T-helper 17 cell (primary cell): ENCODE measurements around the gene ARID5B. TPM values are rescaled to one million over a fixed set of nuclear protein-coding genes. Genes with fewer than 3 reads are reported as not detected.
"Not testable (repeated sequence)": the region's sequence is repeated elsewhere in the genome, so short reads cannot be mapped to it uniquely, and the experiment has no call there.

Experiments used
- ATAC-seq: fragments of 150-1000 bp; cut with Tn5 transposase; 2 replicates; pipeline ENCODE4 v1.10.0; 2021; ENCODE audit warnings: mild to moderate bottlenecking, moderate library complexity
- DNase-seq, 3 donors: peaks; one replicate each; pipeline versions ENCODE4 v3.0.0 to v3.0.0-alpha.2; 2020 to 2021
- H3K9me3 ChIP-seq: one replicate; pipeline ENCODE4 v1.7.0; 2013; ENCODE audit warnings: low read length, mild to moderate bottlenecking; ENCODE audit not compliant: control insufficient read depth, poor library complexity, severe bottlenecking
- H3K27ac Mint-ChIP-seq: one replicate; pipeline ENCODE4 v1.8.0; 2022; ENCODE audit warnings: mild to moderate bottlenecking, moderate library complexity, mixed read lengths
- H3K27me3 Mint-ChIP-seq: one replicate; pipeline ENCODE4 v1.8.0; 2022; ENCODE audit warnings: mixed read lengths
- H3K36me3 Mint-ChIP-seq: one replicate; pipeline ENCODE4 v1.8.0; 2022; ENCODE audit warnings: low read depth, mixed read lengths
- H3K4me1 Mint-ChIP-seq: one replicate; pipeline ENCODE4 v1.8.0; 2022; ENCODE audit warnings: mild to moderate bottlenecking, mixed read lengths
- H3K4me3 Mint-ChIP-seq: one replicate; pipeline ENCODE4 v1.8.0; 2022; ENCODE audit warnings: mild to moderate bottlenecking, moderate library complexity, mixed read lengths
- total RNA-seq, 4 donors: library from RNA in 2 of 4; stranded (reverse) in 2 of 4; gene quantifications; one replicate each; pipeline ENCODE4 v1.2.3 and lab custom pipeline; 2022 to 2026

Gene ARID5B, protein sequence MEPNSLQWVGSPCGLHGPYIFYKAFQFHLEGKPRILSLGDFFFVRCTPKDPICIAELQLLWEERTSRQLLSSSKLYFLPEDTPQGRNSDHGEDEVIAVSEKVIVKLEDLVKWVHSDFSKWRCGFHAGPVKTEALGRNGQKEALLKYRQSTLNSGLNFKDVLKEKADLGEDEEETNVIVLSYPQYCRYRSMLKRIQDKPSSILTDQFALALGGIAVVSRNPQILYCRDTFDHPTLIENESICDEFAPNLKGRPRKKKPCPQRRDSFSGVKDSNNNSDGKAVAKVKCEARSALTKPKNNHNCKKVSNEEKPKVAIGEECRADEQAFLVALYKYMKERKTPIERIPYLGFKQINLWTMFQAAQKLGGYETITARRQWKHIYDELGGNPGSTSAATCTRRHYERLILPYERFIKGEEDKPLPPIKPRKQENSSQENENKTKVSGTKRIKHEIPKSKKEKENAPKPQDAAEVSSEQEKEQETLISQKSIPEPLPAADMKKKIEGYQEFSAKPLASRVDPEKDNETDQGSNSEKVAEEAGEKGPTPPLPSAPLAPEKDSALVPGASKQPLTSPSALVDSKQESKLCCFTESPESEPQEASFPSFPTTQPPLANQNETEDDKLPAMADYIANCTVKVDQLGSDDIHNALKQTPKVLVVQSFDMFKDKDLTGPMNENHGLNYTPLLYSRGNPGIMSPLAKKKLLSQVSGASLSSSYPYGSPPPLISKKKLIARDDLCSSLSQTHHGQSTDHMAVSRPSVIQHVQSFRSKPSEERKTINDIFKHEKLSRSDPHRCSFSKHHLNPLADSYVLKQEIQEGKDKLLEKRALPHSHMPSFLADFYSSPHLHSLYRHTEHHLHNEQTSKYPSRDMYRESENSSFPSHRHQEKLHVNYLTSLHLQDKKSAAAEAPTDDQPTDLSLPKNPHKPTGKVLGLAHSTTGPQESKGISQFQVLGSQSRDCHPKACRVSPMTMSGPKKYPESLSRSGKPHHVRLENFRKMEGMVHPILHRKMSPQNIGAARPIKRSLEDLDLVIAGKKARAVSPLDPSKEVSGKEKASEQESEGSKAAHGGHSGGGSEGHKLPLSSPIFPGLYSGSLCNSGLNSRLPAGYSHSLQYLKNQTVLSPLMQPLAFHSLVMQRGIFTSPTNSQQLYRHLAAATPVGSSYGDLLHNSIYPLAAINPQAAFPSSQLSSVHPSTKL
- total RNA-seq (10 to 100 TPM; 58.2 to 67.6 TPM), total RNA-seq (lab: John Stamatoyannopoulos, UW) (156 to 173 reads per million in 2 donors)

DNA sequence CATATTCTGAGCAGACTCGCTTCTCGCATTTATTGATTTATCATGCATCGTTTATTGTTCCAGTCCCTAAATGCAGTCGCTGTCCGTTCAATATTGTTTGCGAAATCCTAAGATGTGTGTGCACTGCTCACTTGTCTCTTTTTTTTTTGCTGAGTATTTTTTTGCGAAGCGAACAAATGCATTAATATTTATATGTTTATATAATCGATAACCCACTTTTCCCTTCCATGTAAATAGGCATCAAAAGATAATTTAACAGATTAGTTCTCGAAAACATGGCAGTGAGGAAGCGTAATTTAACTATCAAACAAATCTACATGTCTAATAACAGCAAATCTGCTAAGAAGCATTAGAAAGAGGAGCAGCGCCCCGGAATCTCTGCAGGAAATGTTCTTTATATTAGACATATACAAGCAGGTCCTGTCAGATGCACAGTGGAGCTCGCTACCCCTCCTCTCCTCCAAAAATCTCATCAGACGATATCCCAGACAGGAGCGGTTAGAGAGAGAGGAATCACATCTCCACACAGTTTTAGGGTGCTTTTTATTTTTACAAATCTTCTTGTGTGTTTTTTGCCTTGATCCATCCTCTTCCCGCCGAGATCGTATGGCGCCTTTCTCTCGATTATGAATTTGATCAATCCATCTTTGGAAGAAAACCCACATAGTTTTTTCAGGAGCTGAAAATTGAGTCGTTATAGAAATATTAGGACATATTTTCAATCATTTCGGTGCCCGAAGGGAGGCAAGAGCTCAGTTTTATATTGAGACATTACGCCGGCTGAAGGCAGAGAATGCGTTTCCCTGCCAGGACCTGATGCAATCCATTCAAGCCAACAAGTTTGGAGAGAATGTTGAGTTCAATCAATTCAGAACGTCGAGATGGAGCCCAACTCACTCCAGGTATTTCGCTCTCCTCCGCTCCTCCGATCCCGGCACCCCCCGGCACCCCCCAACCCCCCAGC is at the start of gene ARID5B:
Gene ARID5B (plus strand): TSS at position 871 of the 964 bp plus-strand sequence. CDS start 11 bp downstream, at position 882.
- DNase-seq (peak; percentile 17 to 27 (median 20)), ATAC-seq (no peak)
- Mint-ChIP-seq H3K4me1 (peaks cover 41% of the 10 kb centered on the region), H3K27me3 (no peaks in the 10 kb centered on the region), H3K27ac (peak within 1 kb of the TSS; percentile 93), H3K4me3 (peak within 1 kb of the TSS; percentile 93), H3K36me3 (peaks cover 4% of the 10 kb centered on the region)
- H3K9me3 ChIP-seq = no peaks in the 10 kb centered on the region

DNA sequence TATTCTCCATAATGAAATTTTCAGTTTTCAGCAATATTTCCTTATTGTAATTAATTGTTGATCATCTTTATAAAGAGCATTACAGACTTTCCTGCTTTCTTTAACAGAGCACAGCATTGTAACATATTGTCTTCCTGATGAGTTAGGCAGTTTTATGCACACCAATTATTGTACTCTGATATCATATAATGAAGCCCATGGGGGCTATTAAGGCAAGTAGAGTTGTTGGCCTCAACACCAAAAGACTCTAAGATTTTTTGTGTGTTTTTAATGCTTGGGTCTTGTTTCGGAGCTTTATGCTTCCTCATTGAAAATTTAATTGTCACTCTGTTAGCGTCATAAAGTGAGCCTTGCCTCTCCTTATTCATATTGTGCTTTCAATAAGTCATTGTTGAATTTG is 49.2 kb upstream of the ARID5B start:
- Mint-ChIP-seq H3K36me3 (no peaks in the 10 kb centered on the region), H3K27ac (no peak overlapping the region), H3K4me1 (no peaks in the 10 kb centered on the region), H3K27me3 (peaks cover 14% of the 10 kb centered on the region), H3K4me3 (no peak overlapping the region)
- no peak for ATAC-seq
- no peaks in the 10 kb centered on the region for H3K9me3 ChIP-seq
- no peak for DNase-seq

DNA sequence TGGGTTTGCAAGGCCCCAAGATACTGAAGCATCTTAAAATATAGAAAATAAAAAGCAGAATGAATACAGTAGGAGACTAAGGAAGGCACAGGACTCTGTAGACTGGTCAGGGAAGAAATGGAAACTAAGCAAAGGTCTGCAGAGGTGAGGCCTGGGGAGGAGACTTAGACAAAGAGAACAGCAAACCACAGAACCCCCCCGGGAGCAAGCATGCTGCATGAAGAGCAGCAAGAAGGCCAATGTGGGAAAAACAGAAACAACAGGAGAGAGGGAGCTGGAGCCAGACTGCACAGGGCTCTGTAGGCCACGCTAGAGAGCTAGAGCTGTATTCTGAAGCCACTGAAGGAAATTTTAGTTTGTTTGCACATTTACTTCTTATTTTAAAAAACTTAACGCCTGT is 45.7 kb upstream of the ARID5B start:
- Mint-ChIP-seq H3K27ac (no peak overlapping the region), H3K4me3 (no peak overlapping the region), H3K27me3 (peaks cover 14% of the 10 kb centered on the region), H3K4me1 (no peaks in the 10 kb centered on the region), H3K36me3 (peaks cover 2% of the 10 kb centered on the region)
- DNase-seq = no peak
- ATAC-seq = no peak
- no peaks in the 10 kb centered on the region for H3K9me3 ChIP-seq

DNA sequence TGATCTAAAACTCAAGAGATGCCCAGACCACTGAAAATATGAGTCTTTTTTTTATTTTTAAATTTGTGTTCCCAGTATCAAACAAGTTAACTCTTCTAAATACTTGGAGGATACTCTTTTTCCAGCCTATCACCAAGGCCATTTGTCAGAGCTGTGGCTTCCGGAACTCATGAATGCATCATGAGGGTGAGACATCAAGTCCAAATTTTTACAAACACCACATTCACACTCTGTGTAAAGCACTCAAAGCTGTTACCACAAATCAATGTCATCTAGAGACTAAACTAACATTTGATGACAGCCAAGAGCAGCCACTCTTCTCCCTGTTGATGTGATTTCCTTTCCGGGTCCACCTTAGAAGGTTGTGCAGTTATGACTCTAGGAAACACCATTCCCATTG is 43.8 kb upstream of the ARID5B start:
- no peak overlapping the region for H3K27ac Mint-ChIP-seq
- ATAC-seq (no peak), DNase-seq (no peak)
- H3K4me1 Mint-ChIP-seq = no peaks in the 10 kb centered on the region
- no peak overlapping the region for H3K4me3 Mint-ChIP-seq
- H3K27me3 Mint-ChIP-seq = peaks cover 8% of the 10 kb centered on the region
- H3K9me3 ChIP-seq = no peaks in the 10 kb centered on the region
- peaks cover 2% of the 10 kb centered on the region for H3K36me3 Mint-ChIP-seq

DNA sequence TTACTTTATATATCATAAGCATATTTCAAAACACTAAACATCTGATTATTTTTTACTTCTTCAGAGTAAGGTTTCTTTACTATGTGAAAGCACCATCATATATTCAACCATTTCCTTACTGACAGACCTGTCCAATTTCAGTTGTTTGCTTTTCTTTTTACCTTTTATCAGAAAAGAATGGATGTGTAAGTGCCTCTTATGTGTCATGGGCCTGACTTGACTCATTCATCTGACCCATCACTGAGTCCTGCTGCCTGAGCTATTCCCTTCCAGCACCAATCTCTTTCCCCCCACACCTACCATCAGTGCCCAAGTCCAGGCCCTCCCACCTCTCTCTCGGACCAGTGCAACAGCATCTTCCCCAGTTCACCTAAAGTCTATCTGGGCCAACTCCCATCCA is 41.7 kb upstream of the ARID5B start:
- ATAC-seq (no peak), DNase-seq (no peak)
- no peak overlapping the region for H3K4me3 Mint-ChIP-seq
- H3K36me3 Mint-ChIP-seq = peaks cover 2% of the 10 kb centered on the region
- H3K27ac Mint-ChIP-seq = no peak overlapping the region
- H3K4me1 Mint-ChIP-seq = no peaks in the 10 kb centered on the region
- H3K9me3 ChIP-seq = no peaks in the 10 kb centered on the region
- H3K27me3 Mint-ChIP-seq = no peaks in the 10 kb centered on the region

DNA sequence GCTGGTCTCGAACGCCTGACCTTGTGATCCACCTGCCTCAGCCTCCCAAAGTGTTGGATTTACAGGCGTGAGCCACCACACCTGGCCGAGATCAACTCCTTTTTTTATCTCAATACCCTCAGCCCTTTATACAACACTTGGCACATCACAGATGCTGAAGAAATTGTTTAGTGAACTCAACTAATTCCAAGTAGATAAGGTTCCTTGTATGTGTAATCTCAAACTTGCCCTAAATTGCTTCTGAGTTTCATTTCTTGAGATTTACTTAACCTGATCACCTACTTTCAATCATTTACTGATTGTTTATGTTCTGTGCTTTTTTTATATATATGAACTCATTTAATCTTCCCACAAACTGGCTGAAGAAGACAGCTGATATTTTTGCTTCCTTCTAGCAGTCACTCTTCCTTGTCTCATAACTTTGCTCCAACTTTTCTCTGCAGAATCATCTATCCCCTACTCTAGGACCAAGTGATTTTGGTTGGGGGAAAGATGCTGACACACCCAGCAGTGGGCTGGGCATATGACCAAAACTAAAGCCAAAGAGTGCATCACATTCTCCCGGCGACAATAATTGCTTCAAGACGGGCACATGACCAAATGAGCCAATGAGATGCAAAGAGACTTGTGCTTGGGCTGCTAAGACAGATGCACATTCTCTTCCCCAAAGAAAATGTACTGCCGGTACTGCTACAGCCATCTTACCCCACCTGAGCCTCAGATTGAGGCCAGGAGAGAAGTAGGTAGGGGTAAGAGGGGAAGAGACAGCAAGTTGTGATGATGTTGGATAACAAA is 40.3 kb upstream of the ARID5B start:
- Mint-ChIP-seq H3K27me3 (peaks cover 5% of the 10 kb centered on the region), H3K4me1 (no peaks in the 10 kb centered on the region), H3K36me3 (peaks cover 2% of the 10 kb centered on the region), H3K27ac (no peak overlapping the region), H3K4me3 (no peak overlapping the region)
- DNase-seq (no peak), ATAC-seq (no peak)
- no peaks in the 10 kb centered on the region for H3K9me3 ChIP-seq

DNA sequence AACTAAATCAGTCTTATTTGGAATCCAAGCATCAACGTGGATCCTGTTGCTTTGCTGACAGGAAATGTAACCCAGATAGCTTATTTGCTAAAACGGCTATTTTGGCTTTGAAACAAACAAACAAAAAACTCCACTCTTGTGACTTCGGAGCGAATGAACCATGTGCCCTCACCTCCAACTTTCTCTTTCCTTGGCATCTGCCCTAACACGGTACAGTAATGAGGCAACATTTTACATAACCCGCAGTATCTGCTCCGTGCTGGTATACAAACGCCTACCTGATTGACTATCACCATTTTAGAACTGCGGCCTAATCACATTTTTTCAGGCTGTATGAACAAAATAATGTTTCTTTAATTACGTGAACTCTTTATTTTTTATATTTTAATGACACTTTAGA is 37.5 kb upstream of the ARID5B start:
- H3K9me3 ChIP-seq = no peaks in the 10 kb centered on the region
- DNase-seq (no peak), ATAC-seq (no peak)
- Mint-ChIP-seq H3K4me3 (no peak overlapping the region), H3K27me3 (peaks cover 5% of the 10 kb centered on the region), H3K27ac (peak overlapping the region; percentile 60), H3K36me3 (peaks cover 2% of the 10 kb centered on the region), H3K4me1 (no peaks in the 10 kb centered on the region)

DNA sequence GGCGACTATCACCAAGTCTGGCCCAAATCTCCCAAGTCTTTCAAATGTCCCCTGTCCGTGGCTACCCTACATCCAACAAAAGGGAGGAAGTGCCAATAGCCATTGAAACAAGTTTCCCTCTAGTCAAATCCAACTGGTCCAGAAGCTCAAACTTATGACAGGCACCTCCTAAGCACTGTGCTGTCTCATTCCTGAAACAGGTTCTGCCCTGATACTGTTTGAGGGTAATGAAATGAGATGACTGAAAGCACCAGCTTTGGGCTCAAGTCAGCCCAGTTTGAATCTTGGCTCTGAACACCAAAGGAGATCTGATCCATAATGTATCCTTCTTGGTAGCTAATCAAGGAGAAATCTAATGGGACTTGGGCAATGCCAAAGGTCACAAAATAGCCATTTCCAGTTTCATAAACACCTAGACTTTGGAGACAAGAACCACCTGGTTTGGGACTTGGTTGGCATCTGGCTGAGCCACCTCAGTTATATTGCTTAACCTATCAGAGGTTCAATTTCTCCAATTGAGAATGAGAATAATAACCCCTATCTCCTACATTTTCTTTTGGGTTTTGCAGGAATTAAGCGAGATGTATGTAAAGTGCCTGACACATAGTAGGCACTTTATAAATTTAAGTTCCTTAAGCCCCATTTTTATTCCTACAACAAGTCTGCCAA is 34.7 kb upstream of the ARID5B start:
- no peak overlapping the region for H3K27ac Mint-ChIP-seq
- no peak for ATAC-seq

DNA sequence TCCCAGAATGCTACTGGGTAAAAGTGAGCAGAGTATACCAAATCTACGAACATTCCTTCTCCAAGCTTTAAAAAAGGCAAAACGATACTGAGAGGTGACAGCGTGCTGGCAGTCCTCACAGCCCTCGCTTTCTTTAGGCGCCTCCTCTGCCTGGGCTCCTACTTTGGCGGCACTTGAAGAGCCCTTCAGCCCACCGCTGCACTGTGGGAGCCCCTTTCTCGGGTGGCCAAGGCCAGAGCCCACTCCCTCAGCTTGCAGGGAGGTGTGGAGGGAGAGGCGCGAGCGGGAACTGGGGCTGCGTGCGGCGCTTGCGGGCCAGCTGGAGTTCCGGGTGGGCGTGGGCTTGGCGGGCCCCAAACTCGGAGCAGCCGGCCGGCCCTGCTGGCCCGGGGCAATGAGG is 34.1 kb upstream of the ARID5B start:
- not testable (repeated sequence) for H3K27ac Mint-ChIP-seq

More for the DNA sequence above, 34.7 kb upstream of the ARID5B start:
- Mint-ChIP-seq H3K27me3 (peaks cover 8% of the 10 kb centered on the region), H3K4me1 (no peaks in the 10 kb centered on the region), H3K36me3 (no peaks in the 10 kb centered on the region), H3K4me3 (no peak overlapping the region)
- DNase-seq = no peak
- H3K9me3 ChIP-seq = no peaks in the 10 kb centered on the region

DNA sequence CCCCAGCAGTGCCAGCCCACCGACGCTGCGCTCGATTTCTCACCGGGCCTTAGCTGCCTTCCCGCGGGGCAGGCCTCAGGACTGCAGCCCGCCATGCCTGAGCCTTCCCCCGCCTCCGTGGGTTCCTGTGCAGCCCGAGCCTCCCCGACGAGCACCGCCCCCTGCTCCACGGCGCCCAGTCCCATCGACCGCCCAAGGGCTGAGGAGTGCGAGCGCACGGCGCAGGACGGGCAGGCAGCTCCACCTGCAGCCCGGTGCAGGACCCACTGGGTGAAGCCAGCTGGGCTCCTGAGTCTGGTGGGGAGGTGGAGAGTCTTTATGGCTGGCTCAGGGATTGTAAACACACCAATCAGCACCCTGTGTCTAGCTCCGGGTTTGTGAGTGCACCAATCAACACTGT is 33.7 kb upstream of the ARID5B start:
- not testable (repeated sequence) for H3K36me3 Mint-ChIP-seq, H3K27ac Mint-ChIP-seq, ATAC-seq, H3K9me3 ChIP-seq, H3K4me1 Mint-ChIP-seq
- Mint-ChIP-seq H3K27me3 (peaks cover 12% of the 10 kb centered on the region), H3K4me3 (peak overlapping the region; percentile 50)
- DNase-seq = peak in 2 of 3 donors; percentile 36 to 49

More for the DNA sequence above, 34.1 kb upstream of the ARID5B start:
- not testable (repeated sequence) for DNase-seq, ATAC-seq, H3K4me3 Mint-ChIP-seq, H3K4me1 Mint-ChIP-seq, H3K36me3 Mint-ChIP-seq, H3K9me3 ChIP-seq
- H3K27me3 Mint-ChIP-seq = peaks cover 12% of the 10 kb centered on the region

DNA sequence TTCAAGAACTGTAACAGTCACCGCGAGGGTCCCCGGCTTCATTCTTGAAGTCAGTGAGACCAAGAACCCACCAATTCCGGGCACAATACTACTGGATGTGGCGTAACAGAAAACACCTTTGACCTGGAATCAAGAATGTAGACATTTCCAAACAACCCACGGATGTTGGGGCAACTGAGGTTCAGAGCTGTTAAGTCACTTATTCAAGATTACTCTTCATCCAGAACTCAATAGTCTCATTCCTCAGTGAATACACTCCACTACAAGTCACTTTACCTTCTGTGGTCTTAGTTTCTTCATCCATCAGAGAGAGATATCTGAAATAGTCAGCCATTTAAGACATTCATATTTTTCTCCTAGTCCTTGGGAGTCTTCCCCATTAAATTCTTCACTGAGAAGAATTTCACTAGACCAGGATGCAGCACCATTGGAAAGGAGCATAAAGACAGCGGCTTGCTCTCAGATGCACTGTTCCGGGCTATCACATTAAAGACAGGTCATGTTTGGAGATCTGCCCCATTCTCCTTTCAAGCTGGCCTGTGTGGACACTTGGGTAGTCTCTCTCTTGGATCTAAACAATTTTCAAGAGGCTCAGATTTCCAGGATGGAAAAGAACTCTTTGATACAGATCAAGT is 32.3 kb upstream of the ARID5B start:
- H3K9me3 ChIP-seq = no peaks in the 10 kb centered on the region
- H3K4me1 Mint-ChIP-seq = no peaks in the 10 kb centered on the region
- H3K36me3 Mint-ChIP-seq = no peaks in the 10 kb centered on the region
- H3K27me3 Mint-ChIP-seq = peaks cover 21% of the 10 kb centered on the region
- DNase-seq (no peak), ATAC-seq (no peak)
- no peak overlapping the region for H3K27ac Mint-ChIP-seq
- peak overlapping the region; percentile 36 for H3K4me3 Mint-ChIP-seq
